Sigmoid colon (tissue), 7 donors: ENCODE results near the gene FOXP1. TPM values are rescaled to one million over a fixed set of nuclear protein-coding genes. Genes with fewer than 3 reads are reported as not detected.
A peak's percentile ranks its signal among the peaks of the same experiment; 100 is the strongest.

Experiments
- DNase-seq: peaks from one replicate; pipeline ENCODE4 v3.0.0-alpha.2; 2019
- H3K27ac ChIP-seq, 4 donors: fragments of 200-600 bp; sonication (generic); one replicate each; pipeline ENCODE4 v1.5.1; 2016 to 2019; ENCODE audit warnings: mild to moderate bottlenecking in 1 of 4
- H3K27me3 ChIP-seq, 3 donors: fragments of 200-600 bp; sonication (generic); one replicate each; pipeline ENCODE4 v1.5.1; 2019; ENCODE audit warnings: mild to moderate bottlenecking in 1 of 3
- H3K36me3 ChIP-seq, 4 donors: fragments of 200-600 bp; sonication (generic); one replicate each; pipeline ENCODE4 v1.5.1; 2016 to 2019
- H3K4me1 ChIP-seq, 4 donors: fragments of 200-600 bp; sonication (generic); one replicate each; pipeline ENCODE4 v1.5.1; 2017 to 2019
- H3K4me3 ChIP-seq, 4 donors: fragments of 200-600 bp; sonication (generic); one replicate each; pipeline ENCODE4 v1.5.1; 2017 to 2019; ENCODE audit warnings: mild to moderate bottlenecking in 2 of 4, moderate library complexity in 1 of 4
- H3K9me3 ChIP-seq, 4 donors: fragments of 200-600 bp in 3 of 4; sonication (generic) in 3 of 4; one replicate each; pipeline versions ENCODE4 v1.5.1 to v1.6.1; 2013 to 2019
- CTCF ChIP-seq, 4 experiments: fragments of 450-650 bp in 3 of 4; fragments of 200-600 bp in 1 of 4; IDR thresholded peaks; one replicate each; pipeline ENCODE4 v1.5.1; 2016 to 2019; ENCODE audit warnings: antibody characterized with exemption in 4 of 4, mild to moderate bottlenecking in 3 of 4, moderate library complexity in 2 of 4
- EP300 ChIP-seq, 4 donors: sonication (generic); formaldehyde crosslinking; IDR thresholded peaks; one replicate each; pipeline ENCODE4 v1.6.1; 2017; ENCODE audit warnings: antibody characterized with exemption in 4 of 4
- POLR2A ChIP-seq, 2 donors: fragments of 450-650 bp; IDR thresholded peaks; one replicate each; pipeline ENCODE4 v1.6.1; 2016; ENCODE audit warnings: antibody characterized with exemption in 2 of 2, mild to moderate bottlenecking in 2 of 2, moderate library complexity in 2 of 2
- POLR2AphosphoS5 ChIP-seq, 4 donors: sonication (generic); formaldehyde crosslinking; IDR thresholded peaks; one replicate each; pipeline ENCODE4 v1.6.1; 2017; ENCODE audit warnings: antibody characterized with exemption in 4 of 4
- WGBS, 2 donors: extraction: QIAGEN DNeasy Blood & Tissue Kit; methylation state at CpG; one replicate each; pipeline ENCODE4 v1.1.7; 2013; 5-methylcytosine and 5-hydroxymethylcytosine counted together
- intact Hi-C: fragments of 100-400 bp; cut with DNase I; formaldehyde crosslinking; loops from one replicate; pipeline ENCODE4 v1.15.1; 2023
- polyA plus RNA-seq, 3 donors: library from polyadenylated mRNA; stranded (reverse); fragments of 200-250 nt; gene quantifications; one replicate each; pipeline ENCODE4 v1.2.3, GENCODE V29; 2013
- total RNA-seq, 4 donors: library from RNA; depleted of rRNA; stranded (reverse); fragments of >200 nt; gene quantifications; one replicate each; pipeline ENCODE4 v1.1.0, GENCODE V29; 2016
- donor health status: healthy with polysubstance abuse.
- donor health status: Bipolar disorder and iron deficiency.
- donor health status: healthy.

The FOXP1 gene
- total and polyA plus RNA-seq, 7 donors: 13.8 to 232 (median 139) TPM

GRCh38 chr3:71384388-71384787, 199.1 kb downstream of the FOXP1 start:
- TF ChIP-seq CTCF (IDR thresholded peaks at IDR 0.05): no peak
- no peak for TF ChIP-seq POLR2A (IDR thresholded peaks at IDR 0.05)
- TF ChIP-seq POLR2AphosphoS5 (IDR thresholded peaks at IDR 0.05): no peak
- TF ChIP-seq EP300 (IDR thresholded peaks at IDR 0.05): no peak
- Histone ChIP-seq H3K4me3 (no peak overlapping the region), H3K9me3 (no peaks in the 10 kb centered on the region), H3K4me1 (peaks cover 0 to 48% (median 31%) of the 10 kb centered on the region in 4 donors), H3K27ac (no peak overlapping the region), H3K27me3 (no peaks in the 10 kb centered on the region), H3K36me3 (no peaks in the 10 kb centered on the region)
- intact Hi-C loops: no loop called here
- DNase-seq: no peak
- 80 to 87% methylated on average over 3 of the region's 3 CpGs for WGBS, 2 donors

- no peaks in the 10 kb centered on the region for H3K9me3 ChIP-seq
- H3K36me3 ChIP-seq: no peaks in the 10 kb centered on the region
- no peak for TF ChIP-seq POLR2AphosphoS5 (IDR thresholded peaks at IDR 0.05)
- TF ChIP-seq CTCF (IDR thresholded peaks at IDR 0.05): no peak
- TF ChIP-seq POLR2A (IDR thresholded peaks at IDR 0.05): no peak
- no peak for TF ChIP-seq EP300 (IDR thresholded peaks at IDR 0.05)
- no peak for DNase-seq
- H3K27ac ChIP-seq: peak overlapping the region in 1 of 4 donors; percentile 26
- peaks cover 0 to 22% (median 19%) of the 10 kb centered on the region in 4 donors for H3K4me1 ChIP-seq
- intact Hi-C loops: no loop called here
- H3K4me3 ChIP-seq: no peak overlapping the region
- no peaks in the 10 kb centered on the region for H3K27me3 ChIP-seq
- WGBS, 2 donors: 74 to 87% methylated on average over 3 of the region's 3 CpGs
Measured at GRCh38 chr3:71380096-71380495, 203.4 kb downstream of the FOXP1 start.

GRCh38 chr3:71378509-71378908, 205.0 kb downstream of the FOXP1 start:
- Histone ChIP-seq H3K27me3 (no peaks in the 10 kb centered on the region), H3K4me3 (no peak overlapping the region), H3K4me1 (peaks cover 0 to 11% (median 8%) of the 10 kb centered on the region in 4 donors), H3K36me3 (no peaks in the 10 kb centered on the region), H3K9me3 (no peaks in the 10 kb centered on the region), H3K27ac (no peak overlapping the region)
- TF ChIP-seq CTCF (IDR thresholded peaks at IDR 0.05) (no peak), EP300 (IDR thresholded peaks at IDR 0.05) (no peak), POLR2AphosphoS5 (IDR thresholded peaks at IDR 0.05) (no peak), POLR2A (IDR thresholded peaks at IDR 0.05) (no peak)
- DNase-seq: no peak
- WGBS, 2 donors: 93 to 96% methylated on average over 1 of the region's 1 CpG
- intact Hi-C loops: no loop called here

- H3K4me1 ChIP-seq: peaks cover 0 to 11% (median 8%) of the 10 kb centered on the region in 4 donors
Measured at GRCh38 chr3:71376911-71377310, 206.6 kb downstream of the FOXP1 start.

GRCh38 chr3:71376503-71376902, 207.0 kb downstream of the FOXP1 start:
- WGBS, 2 donors: 72 to 89% methylated on average over 5 of the region's 5 CpGs
- Histone ChIP-seq H3K4me1 (peaks cover 0 to 13% (median 8%) of the 10 kb centered on the region in 4 donors), H3K27ac (no peak overlapping the region), H3K27me3 (no peaks in the 10 kb centered on the region), H3K4me3 (no peak overlapping the region), H3K36me3 (no peaks in the 10 kb centered on the region), H3K9me3 (no peaks in the 10 kb centered on the region)
- no peak for DNase-seq
- intact Hi-C loops: no loop called here
- TF ChIP-seq CTCF (IDR thresholded peaks at IDR 0.05) (no peak), EP300 (IDR thresholded peaks at IDR 0.05) (no peak), POLR2AphosphoS5 (IDR thresholded peaks at IDR 0.05) (no peak), POLR2A (IDR thresholded peaks at IDR 0.05) (no peak)

More at GRCh38 chr3:71376911-71377310, 206.6 kb downstream of the FOXP1 start:
- no peaks in the 10 kb centered on the region for H3K36me3 ChIP-seq
- no peak for DNase-seq
- no peak for TF ChIP-seq POLR2AphosphoS5 (IDR thresholded peaks at IDR 0.05)
- H3K9me3 ChIP-seq: no peaks in the 10 kb centered on the region
- intact Hi-C loops: no loop called here
- H3K27ac ChIP-seq: no peak overlapping the region
- H3K27me3 ChIP-seq: no peaks in the 10 kb centered on the region
- no peak overlapping the region for H3K4me3 ChIP-seq
- WGBS, 2 donors: 83 to 95% methylated on average over 4 of the region's 4 CpGs
